K562 (cell line): ENCODE results near the gene NOTO. TPM values are rescaled to one million over a fixed set of nuclear protein-coding genes. Genes with fewer than 3 reads are reported as not detected.

Source experiments
- ATF3 ChIP-seq, 2 experiments: fragments of 450-650 bp in 1 of 2; sonication (generic) in 1 of 2; formaldehyde crosslinking in 1 of 2; IDR thresholded peaks in 1 of 2; conservative IDR thresholded peaks in 1 of 2; 2 replicates each; pipeline versions ENCODE4 v1.6.1 to v1.8.1; 2016 to 2023; ENCODE audit warnings: mild to moderate bottlenecking in 2 of 2, moderate library complexity in 2 of 2, inconsistent platforms in 1 of 2, missing genetic modification reagents in 1 of 2
- CREB3 ChIP-seq: fragments of 450-650 bp; conservative IDR thresholded peaks from 2 replicates; pipeline ENCODE4 v1.6.1; 2016; ENCODE audit warnings: missing genetic modification characterization, low read depth, mild to moderate bottlenecking, missing compliant biosample characterization, moderate library complexity
- ELF4 ChIP-seq: fragments of 450-650 bp; formaldehyde crosslinking; IDR thresholded peaks from 2 replicates; pipeline ENCODE4 v1.4.0; 2022; ENCODE audit warnings: missing genetic modification characterization
- EWSR1 ChIP-seq: fragments of 450-650 bp; IDR thresholded peaks from 2 replicates; pipeline ENCODE4 v1.6.1; 2018; ENCODE audit warnings: borderline replicate concordance, mild to moderate bottlenecking, low read depth, moderate library complexity; ENCODE audit not compliant: partially characterized antibody
- HCFC1 ChIP-seq: IDR thresholded peaks from 2 replicates; pipeline ENCODE4 v1.6.1; 2012; ENCODE audit warnings: low read depth, low read length, improper control_type of control experiment
- ID3 ChIP-seq, 2 experiments: fragments of 250-450 bp in 1 of 2; fragments of 450-650 bp in 1 of 2; sonication (Bioruptor Pico) in 1 of 2; IDR thresholded peaks; 2 replicates each; pipeline versions ENCODE4 v1.6.1 to v1.8.0; 2016 to 2021; ENCODE audit warnings: mild to moderate bottlenecking in 2 of 2, moderate library complexity in 2 of 2, missing compliant biosample characterization in 1 of 2, missing genetic modification characterization in 1 of 2
- UBTF ChIP-seq, 2 experiments: IDR thresholded peaks; 2 replicates each; pipeline ENCODE4 v1.6.1; 2012; ENCODE audit warnings: improper control_type of control experiment in 2 of 2, low read depth in 2 of 2, low read length in 2 of 2, borderline replicate concordance in 1 of 2
- ZBTB12 ChIP-seq: fragments of 250-450 bp; sonication (Bioruptor Pico); IDR thresholded peaks from 2 replicates; pipeline ENCODE4 v1.4.0; 2020
- ZNF586 ChIP-seq: fragments of 450-650 bp; formaldehyde crosslinking; conservative IDR thresholded peaks from 2 replicates; pipeline ENCODE4 v1.4.0; 2020; ENCODE audit warnings: mild to moderate bottlenecking, moderate library complexity
- ZNF764 ChIP-seq: fragments of 250-450 bp; sonication (Bioruptor Pico); IDR thresholded peaks from 2 replicates; pipeline ENCODE4 v1.4.0; 2020; ENCODE audit warnings: low read depth, mild to moderate bottlenecking, moderate library complexity
- polyA plus RNA-seq, 8 experiments: library from polyadenylated mRNA; depleted of rRNA in 4 of 8; stranded (reverse) in 5 of 8; unstranded in 3 of 8; fragments of >200 nt; fragmentation: Nextera tagmentation in 2 of 8; fragmentation: Illumina TruSeq in 1 of 8; extraction: Ambion mirVana in 2 of 8; extraction: Trizol in 1 of 8; gene quantifications; 2 replicates each; pipeline versions ENCODE4 v1.2.1 to v1.2.3, GENCODE V29; 2011 to 2014; ENCODE audit warnings: inconsistent platforms in 1 of 8, missing spikeins in 1 of 8
- total RNA-seq, 7 experiments: library from RNA; depleted of rRNA in 6 of 7; stranded (reverse); fragments of >200 nt in 6 of 7; fragmentation: Illumina TruSeq in 2 of 7; extraction: Trizol in 2 of 7; gene quantifications; 2 replicates each; pipeline versions ENCODE4 v1.2.1 to v1.2.3, GENCODE V29; 2011 to 2021; ENCODE audit warnings: low replicate concordance in 1 of 7

The NOTO gene
- total and polyA plus RNA-seq, 9 of the 15 experiments (the other 6 are each of a cell fraction or from before 2014, with no cell fraction given) = not detected

- TF ChIP-seq CREB3 (tag) (no peak), ZNF586 (CRISPR knock-in tag) (no peak), ZBTB12 (CRISPR knock-in tag) (no peak), ID3 (CRISPR knock-in tag; IDR thresholded peaks at IDR 0.05) (no peak), ID3 (tag; IDR thresholded peaks at IDR 0.05) (no peak), ELF4 (CRISPR knock-in tag) (no peak), HCFC1 (no peak), UBTF (IDR thresholded peaks at IDR 0.05; ENCODE audit: borderline replicate concordance in 1 of 2, low read depth in 2 of 2, low read length in 2 of 2) (no peak), ZNF764 (CRISPR knock-in tag) (no peak), ATF3 (IDR thresholded peaks at IDR 0.05) (no peak), ATF3 (CRISPR knock-in tag; conservative IDR thresholded peaks at IDR 0.05) (no peak), EWSR1 (no peak)
- TF ChIP-seq, all 486 proteins: peak for 0
Observed at GRCh38 chr2:73258913-73259215, 56.5 kb downstream of the NOTO start (continued).
